Fibroblast of lung (primary cell): ENCODE measurements around the gene TXNRD2.

Source experiments
- EZH2 ChIP-seq: IDR thresholded peaks from 2 replicates; pipeline ENCODE4 v1.5.1; 2012; ENCODE audit warnings: low read length, control low read depth, mild to moderate bottlenecking; ENCODE audit errors: missing control alignments
- TF ChIP-seq, protein P1 (sequence below), 2 donors: IDR thresholded peaks in 1 of 2; conservative IDR thresholded peaks in 1 of 2; 1 replicate in 1 of 2; 2 replicates in 1 of 2; pipeline ENCODE4 v1.5.1; 2011 to 2012; ENCODE audit warnings: low read length in 2 of 2, control low read depth in 1 of 2, inconsistent platforms in 1 of 2, low read depth in 1 of 2, mild to moderate bottlenecking in 1 of 2

- TF ChIP-seq, protein P1, sequence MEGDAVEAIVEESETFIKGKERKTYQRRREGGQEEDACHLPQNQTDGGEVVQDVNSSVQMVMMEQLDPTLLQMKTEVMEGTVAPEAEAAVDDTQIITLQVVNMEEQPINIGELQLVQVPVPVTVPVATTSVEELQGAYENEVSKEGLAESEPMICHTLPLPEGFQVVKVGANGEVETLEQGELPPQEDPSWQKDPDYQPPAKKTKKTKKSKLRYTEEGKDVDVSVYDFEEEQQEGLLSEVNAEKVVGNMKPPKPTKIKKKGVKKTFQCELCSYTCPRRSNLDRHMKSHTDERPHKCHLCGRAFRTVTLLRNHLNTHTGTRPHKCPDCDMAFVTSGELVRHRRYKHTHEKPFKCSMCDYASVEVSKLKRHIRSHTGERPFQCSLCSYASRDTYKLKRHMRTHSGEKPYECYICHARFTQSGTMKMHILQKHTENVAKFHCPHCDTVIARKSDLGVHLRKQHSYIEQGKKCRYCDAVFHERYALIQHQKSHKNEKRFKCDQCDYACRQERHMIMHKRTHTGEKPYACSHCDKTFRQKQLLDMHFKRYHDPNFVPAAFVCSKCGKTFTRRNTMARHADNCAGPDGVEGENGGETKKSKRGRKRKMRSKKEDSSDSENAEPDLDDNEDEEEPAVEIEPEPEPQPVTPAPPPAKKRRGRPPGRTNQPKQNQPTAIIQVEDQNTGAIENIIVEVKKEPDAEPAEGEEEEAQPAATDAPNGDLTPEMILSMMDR (conservative IDR thresholded peaks at IDR 0.05 in 1 of 2, IDR thresholded peaks at IDR 0.05 in 1 of 2; ENCODE audit: low read depth in 1 of 2, low read length in 2 of 2) = no peak
- no peak for TF ChIP-seq EZH2
Observed at GRCh38 chr22:19836512-19836911, 105.1 kb downstream of the TXNRD2 start.
